CD8-positive, alpha-beta memory T cell (primary cell): Measurements from ENCODE around the gene ATF6. TPM values are rescaled to one million over a fixed set of nuclear protein-coding genes. Genes with fewer than 3 reads are reported as not detected.
A peak's percentile ranks its signal among the peaks of the same experiment; 100 is the strongest.
"Not testable (repeated sequence)": the region's sequence is repeated elsewhere in the genome, so short reads cannot be mapped to it uniquely, and the experiment has no call there.

ENCODE experiments used
- CTCF ChIA-PET: fragments of 350-600 bp; sonication (Branson Sonifier 250); formaldehyde crosslinking; loops from one replicate; lab custom pipeline; 2021; ENCODE audit warnings: antibody characterized with exemption; lab: Charles Lee
- POLR2A ChIA-PET: fragments of 350-600 bp; sonication (Branson Sonifier 250); formaldehyde crosslinking; loops from one replicate; lab custom pipeline; 2021; ENCODE audit warnings: antibody characterized with exemption; lab: Charles Lee
- DNase-seq, 5 donors: peaks; one replicate each; pipeline versions ENCODE4 v3.0.0 to v3.0.0-alpha.2; 2020 to 2022; ENCODE audit warnings: mixed read lengths in 1 of 5
- H3K27ac ChIP-seq: one replicate; pipeline ENCODE4 v1.7.0; 2013; ENCODE audit warnings: low read depth, mild to moderate bottlenecking, low read length, moderate library complexity
- H3K27me3 ChIP-seq: 2 replicates; pipeline ENCODE4 v1.7.0; 2013; ENCODE audit warnings: low read length, mild to moderate bottlenecking; ENCODE audit not compliant: insufficient read depth, poor library complexity, severe bottlenecking
- H3K36me3 ChIP-seq: 2 replicates; pipeline ENCODE4 v1.7.0; 2013; ENCODE audit warnings: mild to moderate bottlenecking, low read length, moderate library complexity; ENCODE audit not compliant: insufficient read depth
- H3K4me1 ChIP-seq: 2 replicates; pipeline ENCODE4 v1.7.0; 2013; ENCODE audit warnings: mild to moderate bottlenecking, low read length, moderate library complexity; ENCODE audit not compliant: insufficient read depth
- H3K4me3 ChIP-seq: 2 replicates; pipeline ENCODE4 v1.7.0; 2013; ENCODE audit warnings: mild to moderate bottlenecking, low read length
- H3K9me3 ChIP-seq: 2 replicates; pipeline ENCODE4 v1.7.0; 2013; ENCODE audit warnings: mild to moderate bottlenecking, low read length
- H3K27ac Mint-ChIP-seq, 8 donors: one replicate each; pipeline ENCODE4 v1.8.0; 2020 to 2021; ENCODE audit warnings: mixed read lengths in 8 of 8, mild to moderate bottlenecking in 6 of 8, inconsistent platforms in 3 of 8, moderate library complexity in 3 of 8
- H3K27me3 Mint-ChIP-seq, 2 donors: one replicate each; pipeline ENCODE4 v1.8.0; 2020 to 2021; ENCODE audit warnings: mixed read lengths in 2 of 2, mild to moderate bottlenecking in 1 of 2, moderate library complexity in 1 of 2
- H3K36me3 Mint-ChIP-seq, 3 donors: one replicate each; pipeline ENCODE4 v1.8.0; 2020 to 2021; ENCODE audit warnings: mixed read lengths in 3 of 3, inconsistent platforms in 1 of 3, mild to moderate bottlenecking in 1 of 3
- H3K4me1 Mint-ChIP-seq, 3 donors: one replicate each; pipeline ENCODE4 v1.8.0; 2020 to 2021; ENCODE audit warnings: mixed read lengths in 3 of 3, inconsistent platforms in 1 of 3, mild to moderate bottlenecking in 1 of 3
- H3K4me3 Mint-ChIP-seq, 7 donors: one replicate each; pipeline ENCODE4 v1.8.0; 2020 to 2021; ENCODE audit warnings: mixed read lengths in 7 of 7, mild to moderate bottlenecking in 6 of 7, moderate library complexity in 4 of 7, inconsistent platforms in 2 of 7
- H3K9me3 Mint-ChIP-seq, 5 donors: one replicate each; pipeline ENCODE4 v1.8.0; 2020 to 2022; ENCODE audit warnings: mixed read lengths in 5 of 5, mild to moderate bottlenecking in 3 of 5, moderate library complexity in 2 of 5, inconsistent platforms in 1 of 5
- polyA plus RNA-seq: library from polyadenylated mRNA; unstranded; fragments of 300-500 nt; fragmentation: Illumina TruSeq; gene quantifications from one replicate; pipeline ENCODE4 v1.2.3, GENCODE V29; 2021
- total RNA-seq, 2 experiments: library from RNA; stranded (reverse); gene quantifications; one replicate each; pipeline ENCODE4 v1.2.3, GENCODE V29; 2021

The ATF6 gene
- total and polyA plus RNA-seq, 3 experiments from 2014 or later = 14.7 to 22.8 (median 22.4) TPM

DNA sequence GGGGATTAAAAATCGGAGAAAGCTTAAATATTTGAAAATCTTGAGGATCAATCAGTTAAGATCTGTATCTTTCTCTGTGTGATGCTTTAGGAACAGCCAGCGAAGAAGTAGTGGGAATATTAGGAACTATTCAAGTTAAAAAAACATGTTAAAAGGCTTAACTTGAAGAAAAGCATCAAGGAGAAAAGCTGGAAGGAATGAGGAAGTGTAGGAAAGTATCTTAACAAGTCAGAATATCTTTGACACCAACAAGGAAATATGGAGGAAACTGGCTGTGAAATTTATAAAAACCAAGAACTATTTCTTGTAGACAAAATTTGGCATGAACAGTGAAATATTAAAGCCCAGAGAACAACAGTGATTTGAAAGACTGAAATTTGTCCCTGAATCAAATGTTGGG lies 60.4 kb downstream of the ATF6 start:
- no peaks in the 10 kb centered on the region for H3K9me3 ChIP-seq
- no peak overlapping the region for H3K4me3 Mint-ChIP-seq
- POLR2A ChIA-PET = no interaction called here
- H3K36me3 ChIP-seq = peaks cover 3% of the 10 kb centered on the region
- no peaks in the 10 kb centered on the region for H3K27me3 Mint-ChIP-seq
- no peaks in the 10 kb centered on the region for H3K27me3 ChIP-seq
- no peaks in the 10 kb centered on the region for H3K4me1 ChIP-seq
- H3K27ac ChIP-seq = no peak overlapping the region
- H3K4me3 ChIP-seq = no peak overlapping the region
- peaks cover 0 to 1% (median 0%) of the 10 kb centered on the region in 5 donors for H3K9me3 Mint-ChIP-seq
- DNase-seq = no peak
- H3K36me3 Mint-ChIP-seq = peaks cover 29 to 66% (median 32%) of the 10 kb centered on the region in 3 donors
- CTCF ChIA-PET = no interaction called here
- H3K27ac Mint-ChIP-seq = peak overlapping the region in 1 of 8 donors; percentile 40
- H3K4me1 Mint-ChIP-seq = peaks cover 0 to 9% (median 2%) of the 10 kb centered on the region in 3 donors

DNA sequence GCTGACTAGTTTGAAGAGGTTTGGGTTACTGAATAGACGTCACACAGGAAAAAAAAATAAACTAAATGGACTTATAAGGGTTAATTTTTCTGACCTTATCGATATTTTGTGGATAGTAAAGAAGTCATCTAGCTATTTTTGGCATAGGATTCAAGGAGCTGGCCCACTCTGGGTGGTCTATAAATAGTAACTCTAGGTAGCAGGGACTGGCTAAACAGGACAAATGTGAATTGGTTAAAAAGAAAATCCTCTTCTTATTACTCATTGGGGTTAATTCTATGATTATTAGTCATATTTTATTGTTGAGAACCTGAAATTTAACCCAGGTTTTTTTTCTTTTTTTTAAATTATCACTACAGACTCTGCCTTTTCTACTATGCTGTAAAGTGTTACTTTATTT lies 61.7 kb downstream of the ATF6 start:
- Histone ChIP-seq H3K4me3 (no peak overlapping the region), H3K27ac (no peak overlapping the region), H3K4me1 (no peaks in the 10 kb centered on the region), H3K36me3 (no peaks in the 10 kb centered on the region), H3K27me3 (no peaks in the 10 kb centered on the region), H3K9me3 (no peaks in the 10 kb centered on the region)
- CTCF ChIA-PET = interaction anchor here (0.5 kb wide), 1 partner anchor 187 kb away, joined by 3 read pairs; no protein-coding TSS in a partner anchor
- H3K36me3 Mint-ChIP-seq = peaks cover 22 to 56% (median 23%) of the 10 kb centered on the region in 3 donors
- POLR2A ChIA-PET = no interaction called here
- peaks cover 4 to 10% (median 5%) of the 10 kb centered on the region in 3 donors for H3K4me1 Mint-ChIP-seq
- H3K27ac Mint-ChIP-seq = no peak overlapping the region
- no peaks in the 10 kb centered on the region for H3K27me3 Mint-ChIP-seq
- no peak overlapping the region for H3K4me3 Mint-ChIP-seq
- peaks cover 0 to 1% (median 0%) of the 10 kb centered on the region in 5 donors for H3K9me3 Mint-ChIP-seq
- no peak for DNase-seq

DNA sequence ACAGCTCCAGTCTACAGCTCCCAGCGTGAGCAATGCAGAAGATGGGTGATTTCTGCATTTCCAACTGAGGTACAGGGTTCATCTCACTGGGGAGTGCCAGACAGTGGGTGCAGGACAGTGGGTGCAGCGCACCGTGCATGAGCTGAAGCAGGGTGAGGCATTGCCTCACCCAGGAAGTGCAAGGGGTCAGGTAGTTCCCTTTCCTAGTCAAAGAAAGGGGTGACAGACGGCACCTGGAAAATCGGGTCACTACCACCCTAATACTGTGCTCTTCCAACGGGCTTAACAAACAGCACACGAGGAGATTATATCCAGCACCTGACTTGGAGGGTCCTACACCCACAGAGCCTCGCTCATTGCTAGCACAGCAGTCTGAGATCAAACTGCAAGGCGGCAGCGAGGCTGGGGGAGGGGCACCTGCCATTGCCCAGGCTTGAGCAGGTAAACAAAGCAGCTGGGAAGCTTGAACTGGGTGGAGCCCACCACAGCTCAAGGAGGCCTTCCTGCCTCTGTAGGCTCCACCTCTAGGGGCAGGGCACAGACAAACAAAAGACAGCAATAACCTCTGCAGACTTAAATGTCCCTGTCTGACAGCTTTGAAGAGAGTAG lies 66.3 kb downstream of the ATF6 start:
- H3K36me3 ChIP-seq, H3K9me3 ChIP-seq, H3K27ac Mint-ChIP-seq, H3K27ac ChIP-seq, POLR2A ChIA-PET, CTCF ChIA-PET, H3K27me3 Mint-ChIP-seq, H3K9me3 Mint-ChIP-seq, H3K27me3 ChIP-seq, H3K4me1 ChIP-seq, H3K4me3 ChIP-seq: not testable (repeated sequence)
- peak in 1 of 5 donors; percentile 17 for DNase-seq
- Mint-ChIP-seq H3K4me3 (peak overlapping the region in 1 of 7 donors; percentile 55), H3K4me1 (peaks cover 2 to 10% (median 5%) of the 10 kb centered on the region in 3 donors), H3K36me3 (peaks cover 5 to 32% (median 9%) of the 10 kb centered on the region in 3 donors)

DNA sequence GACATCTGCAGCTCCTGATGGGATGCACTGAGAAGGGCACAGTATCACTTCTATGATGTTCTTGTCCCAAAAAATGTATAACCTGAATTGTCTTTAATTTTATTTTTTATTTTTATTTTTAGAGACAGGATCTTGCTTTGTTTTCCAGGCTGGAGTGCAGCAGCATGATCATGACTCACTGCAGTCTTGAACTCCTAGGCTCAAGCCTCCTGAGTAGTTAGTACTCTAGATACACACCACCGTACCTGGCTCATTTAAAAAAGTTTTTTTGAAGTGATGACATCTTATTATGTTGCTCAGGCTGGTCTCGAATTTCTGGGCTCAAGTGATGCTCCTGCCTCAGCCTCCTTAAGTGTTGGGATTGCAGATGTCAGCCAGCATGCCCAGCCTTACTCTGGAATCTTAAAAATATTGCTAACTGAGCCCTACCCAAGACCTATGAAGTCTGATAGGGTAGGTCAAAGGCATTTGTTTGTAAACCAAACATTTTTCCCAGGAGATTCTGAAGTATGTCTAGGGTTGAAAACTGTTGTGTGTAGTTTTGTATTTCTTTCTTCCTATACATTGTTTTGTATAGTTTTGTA lies 68.9 kb downstream of the ATF6 start:
- Mint-ChIP-seq H3K27me3 (no peaks in the 10 kb centered on the region), H3K9me3 (no peaks in the 10 kb centered on the region), H3K36me3 (peaks cover 5 to 29% (median 10%) of the 10 kb centered on the region in 3 donors), H3K4me1 (peaks cover 2 to 11% (median 10%) of the 10 kb centered on the region in 3 donors), H3K27ac (no peak overlapping the region), H3K4me3 (no peak overlapping the region)
- CTCF ChIA-PET = no interaction called here
- Histone ChIP-seq H3K36me3 (no peaks in the 10 kb centered on the region), H3K4me1 (no peaks in the 10 kb centered on the region), H3K27me3 (no peaks in the 10 kb centered on the region), H3K9me3 (no peaks in the 10 kb centered on the region), H3K27ac (no peak overlapping the region), H3K4me3 (no peak overlapping the region)
- POLR2A ChIA-PET = no interaction called here
- DNase-seq = no peak

DNA sequence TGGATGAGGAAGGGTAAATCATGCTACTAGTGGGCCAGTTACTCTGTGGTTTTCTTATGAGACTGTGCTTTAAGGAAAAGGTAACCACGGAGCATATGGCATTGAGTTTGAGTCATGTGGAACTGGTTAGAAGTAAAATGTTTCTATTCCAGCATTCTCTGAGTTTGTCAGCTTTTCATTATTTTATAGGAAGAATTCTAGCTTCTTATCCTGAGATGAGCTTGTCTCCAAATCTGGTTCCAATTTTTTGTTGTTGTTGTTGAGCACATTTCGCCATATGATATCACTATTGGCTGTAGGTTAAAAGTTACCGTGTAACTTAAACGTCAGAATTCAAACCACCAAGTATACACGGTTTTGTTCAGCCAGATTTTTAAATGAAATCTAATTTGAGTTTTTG lies 69.9 kb downstream of the ATF6 start:
- peaks cover 14 to 36% (median 14%) of the 10 kb centered on the region in 3 donors for H3K36me3 Mint-ChIP-seq
- H3K4me1 Mint-ChIP-seq = peaks cover 2 to 11% (median 10%) of the 10 kb centered on the region in 3 donors

DNA sequence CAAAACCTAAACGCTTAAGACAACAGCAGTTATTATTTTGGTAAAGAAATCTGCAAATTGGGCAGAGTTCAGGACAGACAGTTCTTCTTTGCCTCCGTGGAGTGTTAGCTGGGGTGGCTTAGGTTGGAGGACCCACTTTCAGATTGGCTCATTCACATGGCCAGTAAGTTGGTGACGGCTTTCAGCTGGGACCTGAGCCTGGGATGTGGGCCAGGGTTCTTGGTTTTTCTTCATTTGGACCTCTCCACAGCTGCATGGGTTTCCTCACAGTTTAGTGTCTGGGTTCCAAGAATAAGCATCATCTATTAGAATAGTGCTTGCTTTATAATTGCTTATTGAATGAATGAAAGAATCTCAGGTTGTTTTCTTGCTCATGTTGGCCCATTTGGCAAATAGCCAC lies 72.2 kb downstream of the ATF6 start:
- ChIA-PET POLR2A (no interaction called here), CTCF (no interaction called here)
- no peaks in the 10 kb centered on the region for H3K27me3 Mint-ChIP-seq
- H3K9me3 ChIP-seq = no peaks in the 10 kb centered on the region
- H3K4me1 ChIP-seq = no peaks in the 10 kb centered on the region
- no peak overlapping the region for H3K4me3 ChIP-seq
- no peak for DNase-seq
- no peaks in the 10 kb centered on the region for H3K27me3 ChIP-seq
- no peak overlapping the region for H3K4me3 Mint-ChIP-seq
- no peak overlapping the region for H3K27ac Mint-ChIP-seq
- no peak overlapping the region for H3K27ac ChIP-seq
- H3K4me1 Mint-ChIP-seq = peaks cover 0 to 6% (median 4%) of the 10 kb centered on the region in 3 donors
- no peaks in the 10 kb centered on the region for H3K36me3 ChIP-seq
- H3K9me3 Mint-ChIP-seq = no peaks in the 10 kb centered on the region
- H3K36me3 Mint-ChIP-seq = peaks cover 27 to 54% (median 29%) of the 10 kb centered on the region in 3 donors

More for the DNA sequence above, 69.9 kb downstream of the ATF6 start:
- Histone ChIP-seq H3K36me3 (no peaks in the 10 kb centered on the region), H3K4me1 (no peaks in the 10 kb centered on the region), H3K9me3 (no peaks in the 10 kb centered on the region), H3K27me3 (no peaks in the 10 kb centered on the region), H3K27ac (no peak overlapping the region), H3K4me3 (no peak overlapping the region)
- ChIA-PET POLR2A (no interaction called here), CTCF (no interaction called here)
- Mint-ChIP-seq H3K27ac (no peak overlapping the region), H3K9me3 (no peaks in the 10 kb centered on the region), H3K27me3 (no peaks in the 10 kb centered on the region), H3K4me3 (no peak overlapping the region)
- no peak for DNase-seq

DNA sequence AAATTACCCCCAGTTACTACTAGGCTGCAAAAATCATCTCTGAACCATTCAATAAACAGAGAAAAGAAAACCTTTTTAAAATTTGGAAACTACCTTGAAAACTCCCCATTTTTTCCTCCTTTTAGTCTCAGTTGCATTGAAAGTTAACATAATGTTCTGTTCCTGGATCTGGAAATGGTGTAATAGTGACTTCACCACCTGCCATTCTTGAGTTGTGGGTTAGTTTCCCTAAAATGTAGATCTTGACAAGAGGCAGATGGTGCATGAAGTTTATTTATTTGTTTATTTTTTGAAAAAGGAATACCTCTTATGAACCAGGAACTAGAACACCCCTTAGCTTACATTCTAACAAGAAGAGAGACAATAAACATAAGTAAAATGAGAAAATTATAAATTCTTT lies 72.8 kb downstream of the ATF6 start:
- no peaks in the 10 kb centered on the region for H3K36me3 ChIP-seq
- no peaks in the 10 kb centered on the region for H3K9me3 ChIP-seq
- Mint-ChIP-seq H3K27ac (no peak overlapping the region), H3K27me3 (no peaks in the 10 kb centered on the region), H3K36me3 (peaks cover 30 to 57% (median 34%) of the 10 kb centered on the region in 3 donors), H3K4me1 (peaks cover 0 to 6% (median 5%) of the 10 kb centered on the region in 3 donors), H3K9me3 (no peaks in the 10 kb centered on the region), H3K4me3 (no peak overlapping the region)
- ChIA-PET CTCF (no interaction called here), POLR2A (no interaction called here)
- no peaks in the 10 kb centered on the region for H3K4me1 ChIP-seq
- no peak overlapping the region for H3K4me3 ChIP-seq
- no peak for DNase-seq
- no peaks in the 10 kb centered on the region for H3K27me3 ChIP-seq
- no peak overlapping the region for H3K27ac ChIP-seq

DNA sequence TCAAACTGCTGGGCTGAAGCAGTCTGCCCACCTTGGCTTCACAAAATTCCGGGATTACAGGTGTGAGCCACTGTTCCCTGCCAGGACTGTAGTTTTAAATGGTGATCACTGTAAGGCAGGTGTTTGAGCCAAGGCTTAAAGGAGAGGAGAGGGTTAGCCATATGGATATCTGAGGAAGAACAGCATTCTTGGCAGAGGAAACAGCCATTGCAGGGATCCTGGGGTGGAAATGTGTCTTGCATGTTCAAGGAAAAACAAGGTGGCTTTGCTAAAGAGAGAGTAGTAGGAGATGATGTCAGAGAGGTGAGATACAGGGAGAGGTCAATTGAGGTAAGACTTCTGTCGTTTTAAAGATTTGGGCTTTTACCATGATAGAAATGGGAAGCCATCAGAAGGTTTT lies 73.5 kb downstream of the ATF6 start:
- no peaks in the 10 kb centered on the region for H3K27me3 Mint-ChIP-seq
- H3K27ac ChIP-seq = no peak overlapping the region
- no peaks in the 10 kb centered on the region for H3K9me3 Mint-ChIP-seq
- ChIA-PET POLR2A (no interaction called here), CTCF (no interaction called here)
- H3K36me3 Mint-ChIP-seq = peaks cover 34 to 62% (median 36%) of the 10 kb centered on the region in 3 donors
- no peaks in the 10 kb centered on the region for H3K27me3 ChIP-seq
- no peak overlapping the region for H3K27ac Mint-ChIP-seq
- no peaks in the 10 kb centered on the region for H3K4me1 ChIP-seq
- DNase-seq = no peak
- no peak overlapping the region for H3K4me3 Mint-ChIP-seq
- H3K4me3 ChIP-seq = no peak overlapping the region
- H3K36me3 ChIP-seq = no peaks in the 10 kb centered on the region
- H3K4me1 Mint-ChIP-seq = peaks cover 0 to 11% (median 6%) of the 10 kb centered on the region in 3 donors
- H3K9me3 ChIP-seq = no peaks in the 10 kb centered on the region
